K562 (cell line): Measurements from ENCODE around the gene TRMT10B. TPM values are rescaled to one million over a fixed set of nuclear protein-coding genes. Genes with fewer than 3 reads are reported as not detected.

ENCODE experiments used
- BACH1 ChIP-seq: fragments of 200-800 bp; sonication (Bioruptor generic); IDR thresholded peaks from 2 replicates; pipeline ENCODE4 v1.6.1; 2016; ENCODE audit warnings: missing genetic modification characterization, missing compliant biosample characterization
- BRCA1 ChIP-seq, 2 experiments: fragments of 450-650 bp in 1 of 2; sonication (generic) in 1 of 2; formaldehyde crosslinking in 1 of 2; IDR thresholded peaks; 2 replicates each; pipeline versions ENCODE4 v1.5.0 to v1.6.1; 2017 to 2020; ENCODE audit warnings: mild to moderate bottlenecking in 1 of 2, missing genetic modification reagents in 1 of 2
- CBFB ChIP-seq: sonication (generic); formaldehyde crosslinking; IDR thresholded peaks from 2 replicates; pipeline ENCODE4 v1.4.0; 2020; ENCODE audit warnings: mild to moderate bottlenecking, missing genetic modification reagents
- CGGBP1 ChIP-seq: fragments of 250-450 bp; sonication (Bioruptor Pico); IDR thresholded peaks from 2 replicates; pipeline ENCODE4 v1.9.0; 2021; ENCODE audit warnings: mild to moderate bottlenecking
- CHAMP1 ChIP-seq: fragments of 450-650 bp; IDR thresholded peaks from 2 replicates; pipeline ENCODE4 v1.6.1; 2016; ENCODE audit warnings: mild to moderate bottlenecking
- ELF1 ChIP-seq: fragments of 200-800 bp; sonication (Bioruptor generic); IDR thresholded peaks from 2 replicates; pipeline ENCODE4 v1.6.1; 2016; ENCODE audit warnings: missing genetic modification characterization, missing compliant biosample characterization
- HDGF ChIP-seq: fragments of 450-650 bp; IDR thresholded peaks from 2 replicates; pipeline ENCODE4 v1.6.1; 2016
- HMG20B ChIP-seq: fragments of 250-450 bp; sonication (Bioruptor Pico); IDR thresholded peaks from 2 replicates; pipeline ENCODE4 v1.5.0; 2021; ENCODE audit warnings: mild to moderate bottlenecking
- IRF2 ChIP-seq: sonication (generic); formaldehyde crosslinking; IDR thresholded peaks from 2 replicates; pipeline ENCODE4 v1.8.1; 2022; ENCODE audit warnings: mild to moderate bottlenecking, missing genetic modification reagents
- KDM1A ChIP-seq, 2 experiments: fragments of 450-650 bp; IDR thresholded peaks; 2 replicates each; pipeline ENCODE4 v1.6.1; 2016; ENCODE audit warnings: mild to moderate bottlenecking in 2 of 2
- KDM2B ChIP-seq: fragments of 250-450 bp; sonication (Bioruptor Pico); IDR thresholded peaks from 2 replicates; pipeline ENCODE4 v1.8.0; 2021; ENCODE audit warnings: mild to moderate bottlenecking, moderate library complexity
- MAZ ChIP-seq, 2 experiments: fragments of 450-650 bp in 1 of 2; sonication (generic) in 1 of 2; formaldehyde crosslinking; IDR thresholded peaks in 1 of 2; conservative IDR thresholded peaks in 1 of 2; 2 replicates each; pipeline versions ENCODE4 v1.4.0 to v1.5.0; 2020; ENCODE audit warnings: mild to moderate bottlenecking in 1 of 2, missing genetic modification reagents in 1 of 2
- NFE2L1 ChIP-seq: fragments of 450-650 bp; IDR thresholded peaks from 2 replicates; pipeline ENCODE4 v1.6.1; 2016; ENCODE audit warnings: missing genetic modification characterization, low read depth, mild to moderate bottlenecking, missing compliant biosample characterization, moderate library complexity, borderline replicate concordance
- PRMT5 ChIP-seq: sonication (generic); formaldehyde crosslinking; IDR thresholded peaks from 2 replicates; pipeline ENCODE4 v1.5.0; 2020; ENCODE audit warnings: missing genetic modification reagents
- RBM34 ChIP-seq: fragments of 200-400 bp; formaldehyde crosslinking; IDR thresholded peaks from 2 replicates; pipeline ENCODE4 v1.6.1; 2018; ENCODE audit warnings: low read length, borderline replicate concordance; ENCODE audit not compliant: insufficient read depth
- RFX5 ChIP-seq: IDR thresholded peaks from 2 replicates; pipeline ENCODE4 v1.6.1; 2011; ENCODE audit warnings: low read depth, mild to moderate bottlenecking, improper control_type of control experiment, low read length
- SAFB2 ChIP-seq: fragments of 200-400 bp; formaldehyde crosslinking; IDR thresholded peaks from 2 replicates; pipeline ENCODE4 v1.6.1; 2018; ENCODE audit warnings: borderline replicate concordance, low read length, low read depth, moderate library complexity; ENCODE audit not compliant: severe bottlenecking
- SMARCE1 ChIP-seq: fragments of 450-650 bp; IDR thresholded peaks from 2 replicates; pipeline ENCODE4 v1.7.1; 2016; ENCODE audit warnings: mild to moderate bottlenecking
- SREBF1 ChIP-seq: fragments of 150-350 bp; IDR thresholded peaks from 2 replicates; pipeline ENCODE4 v1.6.1; 2014; ENCODE audit warnings: antibody characterized with exemption, low read depth, low read length, borderline replicate concordance
- TAF1 ChIP-seq: IDR thresholded peaks from 2 replicates; pipeline ENCODE4 v1.6.1; 2011; ENCODE audit warnings: mild to moderate bottlenecking, low read length, moderate library complexity; ENCODE audit not compliant: insufficient read depth, control insufficient read depth, severe bottlenecking; ENCODE audit errors: extremely low read depth
- TAF9B ChIP-seq: fragments of 450-650 bp; IDR thresholded peaks from 2 replicates; pipeline ENCODE4 v1.6.1; 2018; ENCODE audit warnings: mild to moderate bottlenecking; ENCODE audit not compliant: partially characterized antibody
- ZBTB8A ChIP-seq: fragments of 450-650 bp; IDR thresholded peaks from 2 replicates; pipeline ENCODE4 v1.6.1; 2018; ENCODE audit warnings: mild to moderate bottlenecking, moderate library complexity; ENCODE audit not compliant: partially characterized antibody
- ZFP36 ChIP-seq: fragments of 150-350 bp; IDR thresholded peaks from 2 replicates; pipeline ENCODE4 v1.6.1; 2018; ENCODE audit warnings: low read length, low read depth; ENCODE audit not compliant: partially characterized antibody
- ZFPM2 ChIP-seq: fragments of 250-450 bp; sonication (Bioruptor Pico); IDR thresholded peaks from 2 replicates; pipeline ENCODE4 v1.5.1; 2022; ENCODE audit warnings: mild to moderate bottlenecking
- ZNF124 ChIP-seq: sonication (generic); formaldehyde crosslinking; IDR thresholded peaks from 2 replicates; pipeline ENCODE4 v1.8.1; 2022; ENCODE audit warnings: missing genetic modification reagents
- ZNF324 ChIP-seq: fragments of 250-450 bp; sonication (Bioruptor Pico); IDR thresholded peaks from 2 replicates; pipeline ENCODE4 v1.4.0; 2020; ENCODE audit warnings: mild to moderate bottlenecking
- ZNF347 ChIP-seq: fragments of 450-650 bp; formaldehyde crosslinking; IDR thresholded peaks from 2 replicates; pipeline ENCODE4 v1.4.0; 2020; ENCODE audit warnings: low read depth, mild to moderate bottlenecking, moderate library complexity
- ZNF644 ChIP-seq: fragments of 200-800 bp; sonication (Bioruptor generic); IDR thresholded peaks from 2 replicates; pipeline ENCODE4 v1.6.1; 2016; ENCODE audit warnings: low read depth, missing genetic modification characterization, missing compliant biosample characterization
- polyA plus RNA-seq, 8 experiments: library from polyadenylated mRNA; depleted of rRNA in 4 of 8; stranded (reverse) in 5 of 8; unstranded in 3 of 8; fragments of >200 nt; fragmentation: Nextera tagmentation in 2 of 8; fragmentation: Illumina TruSeq in 1 of 8; extraction: Ambion mirVana in 2 of 8; extraction: Trizol in 1 of 8; gene quantifications; 2 replicates each; pipeline versions ENCODE4 v1.2.1 to v1.2.3, GENCODE V29; 2011 to 2014; ENCODE audit warnings: inconsistent platforms in 1 of 8, missing spikeins in 1 of 8
- total RNA-seq, 7 experiments: library from RNA; depleted of rRNA in 6 of 7; stranded (reverse); fragments of >200 nt in 6 of 7; fragmentation: Illumina TruSeq in 2 of 7; extraction: Trizol in 2 of 7; gene quantifications; 2 replicates each; pipeline versions ENCODE4 v1.2.1 to v1.2.3, GENCODE V29; 2011 to 2021; ENCODE audit warnings: low replicate concordance in 1 of 7

TRMT10B gene
- total and polyA plus RNA-seq, 9 of the 15 experiments (the other 6 are each of a cell fraction or from before 2014, with no cell fraction given), result 2.9 to 13.4 (median 7.0) TPM

GRCh38 chr9:37784616-37785483, 31.2 kb downstream of the TRMT10B start, which contains the start of gene EXOSC3 (continued):
- TF ChIP-seq NFE2L1 (no peak), TAF1 (peak; percentile 93), CBFB (peak; percentile 72), PRMT5 (CRISPR knock-in tag) (no peak), SREBF1 (peak; percentile 55; the same call in 1 of the 2 replicates), ELF1 (tag) (peak; percentile 95), KDM1A (IDR thresholded peaks at IDR 0.05) (no peak), TAF9B (peak; percentile 94), ZBTB8A (no peak), BRCA1 (IDR thresholded peaks at IDR 0.05) (no peak), BRCA1 (CRISPR knock-in tag; IDR thresholded peaks at IDR 0.05) (no peak), ZNF347 (no peak), ZFPM2 (CRISPR knock-in tag) (no peak), BACH1 (tag) (no peak), SAFB2 (no peak), KDM2B (CRISPR knock-in tag) (0 out of 2 replicates have a peak, but pooled peaks have one; percentile 30), ZFP36 (no peak), CHAMP1 (no peak; the same call in 1 of the 2 replicates), ZNF124 (CRISPR knock-in tag) (no peak), RFX5 (no peak), HMG20B (CRISPR knock-in tag) (no peak; the same call in 1 of the 2 replicates), HDGF (no peak), ZNF324 (CRISPR knock-in tag) (no peak), ZNF644 (no peak; the same call in 1 of the 2 replicates), MAZ (CRISPR knock-in tag; conservative IDR thresholded peaks at IDR 0.05 in 1 of 2, IDR thresholded peaks at IDR 0.05 in 1 of 2) (peak; percentile 67 to 81; a peak in 3 of 4 replicates), RBM34 (no peak), CGGBP1 (CRISPR knock-in tag) (no peak), IRF2 (CRISPR knock-in tag) (no peak), SMARCE1 (peak; percentile 33; the same call in 1 of the 2 replicates)
